WTC11 (cell line): ENCODE data around the gene EEF2K. TPM values are rescaled to one million over a fixed set of nuclear protein-coding genes. Genes with fewer than 3 reads are reported as not detected.

ENCODE experiments used
- ATAC-seq: fragments of 200-7000 bp; cut with Tn5 transposase; 2 replicates; pipeline ENCODE4 v1.10.0; 2021; ENCODE audit warnings: mild to moderate bottlenecking, moderate library complexity
- CTCF ChIA-PET: fragments of 300-600 bp; sonication (Branson Sonifier 250); formaldehyde crosslinking; loops from one replicate; lab custom pipeline; 2021; ENCODE audit warnings: antibody characterized with exemption; lab: Charles Lee
- POLR2A ChIA-PET: fragments of 350-600 bp; sonication (Branson Sonifier 250); formaldehyde crosslinking; loops from one replicate; lab custom pipeline; 2021; ENCODE audit warnings: antibody characterized with exemption; lab: Charles Lee
- DNase-seq: peaks from one replicate; pipeline ENCODE4 v3.0.0; 2021; ENCODE audit warnings: low spot score
- H3K27ac Mint-ChIP-seq: 2 replicates; pipeline ENCODE4 v1.8.0; 2021; ENCODE audit warnings: mixed read lengths
- H3K27me3 Mint-ChIP-seq: 2 replicates; pipeline ENCODE4 v1.8.0; 2021; ENCODE audit warnings: low read depth, mild to moderate bottlenecking, moderate library complexity, mixed read lengths
- H3K36me3 Mint-ChIP-seq: 2 replicates; pipeline ENCODE4 v1.8.0; 2021; ENCODE audit warnings: mixed read lengths
- H3K4me1 Mint-ChIP-seq: 2 replicates; pipeline ENCODE4 v1.8.0; 2022; ENCODE audit warnings: mixed read lengths
- H3K4me3 Mint-ChIP-seq: 2 replicates; pipeline ENCODE4 v1.8.0; 2021; ENCODE audit warnings: mild to moderate bottlenecking, moderate library complexity, mixed read lengths
- H3K9me3 Mint-ChIP-seq: 2 replicates; pipeline ENCODE4 v1.8.0; 2021; ENCODE audit warnings: mixed read lengths
- ARID4B ChIP-seq: sonication (generic); formaldehyde crosslinking; IDR thresholded peaks from 2 replicates; pipeline ENCODE4 v1.8.0; 2023; ENCODE audit warnings: missing genetic modification reagents, mild to moderate bottlenecking, borderline replicate concordance
- CBFB ChIP-seq: sonication (generic); formaldehyde crosslinking; IDR thresholded peaks from 2 replicates; pipeline ENCODE4 v1.8.1; 2022; ENCODE audit warnings: mild to moderate bottlenecking, low read depth, missing genetic modification reagents
- CREB1 ChIP-seq: sonication (generic); formaldehyde crosslinking; IDR thresholded peaks from 2 replicates; pipeline ENCODE4 v1.8.0; 2023; ENCODE audit warnings: mild to moderate bottlenecking, missing genetic modification reagents
- ESRRA ChIP-seq: sonication (generic); formaldehyde crosslinking; IDR thresholded peaks from 2 replicates; pipeline ENCODE4 v1.8.1; 2022; ENCODE audit warnings: mild to moderate bottlenecking, missing genetic modification reagents, borderline replicate concordance
- FOXK1 ChIP-seq: sonication (generic); formaldehyde crosslinking; IDR thresholded peaks from 2 replicates; pipeline ENCODE4 v1.8.0; 2022; ENCODE audit warnings: mild to moderate bottlenecking, moderate library complexity, missing genetic modification reagents
- HMGXB4 ChIP-seq: sonication (generic); formaldehyde crosslinking; IDR thresholded peaks from 2 replicates; pipeline ENCODE4 v1.8.1; 2023; ENCODE audit warnings: mild to moderate bottlenecking, moderate library complexity, missing genetic modification reagents
- JUN ChIP-seq: sonication (generic); formaldehyde crosslinking; IDR thresholded peaks from 2 replicates; pipeline ENCODE4 v1.8.0; 2023; ENCODE audit warnings: mild to moderate bottlenecking, missing genetic modification reagents
- KAT7 ChIP-seq: sonication (generic); formaldehyde crosslinking; IDR thresholded peaks from 2 replicates; pipeline ENCODE4 v1.8.1; 2023; ENCODE audit warnings: missing genetic modification reagents, mild to moderate bottlenecking, borderline replicate concordance
- MAX ChIP-seq: sonication (generic); formaldehyde crosslinking; IDR thresholded peaks from 2 replicates; pipeline ENCODE4 v1.8.0; 2022; ENCODE audit warnings: mild to moderate bottlenecking, missing genetic modification reagents
- NR1H2 ChIP-seq: sonication (generic); formaldehyde crosslinking; IDR thresholded peaks from 2 replicates; pipeline ENCODE4 v1.9.0; 2021; ENCODE audit warnings: mild to moderate bottlenecking, moderate library complexity, missing genetic modification reagents
- RORB ChIP-seq: fragments of 250-450 bp; sonication (Bioruptor Pico); IDR thresholded peaks from 2 replicates; pipeline ENCODE4 v1.9.0; 2021; ENCODE audit warnings: mild to moderate bottlenecking
- TEAD1 ChIP-seq: sonication (generic); formaldehyde crosslinking; IDR thresholded peaks from 2 replicates; pipeline ENCODE4 v1.8.0; 2022; ENCODE audit warnings: mild to moderate bottlenecking, missing genetic modification reagents
- ZMAT4 ChIP-seq: fragments of 250-450 bp; sonication (Bioruptor Pico); IDR thresholded peaks from 2 replicates; pipeline ENCODE4 v1.9.0; 2021; ENCODE audit warnings: mild to moderate bottlenecking
- ZNF263 ChIP-seq: sonication (generic); formaldehyde crosslinking; IDR thresholded peaks from 2 replicates; pipeline ENCODE4 v1.8.1; 2022; ENCODE audit warnings: low read depth, mild to moderate bottlenecking, moderate library complexity, missing genetic modification reagents
- ZNF317 ChIP-seq: sonication (generic); formaldehyde crosslinking; IDR thresholded peaks from 2 replicates; pipeline ENCODE4 v1.8.1; 2023; ENCODE audit warnings: low read depth, mild to moderate bottlenecking, moderate library complexity, missing genetic modification reagents, borderline replicate concordance
- ZNF396 ChIP-seq: fragments of 250-450 bp; sonication (Bioruptor Pico); IDR thresholded peaks from 2 replicates; pipeline ENCODE4 v1.8.0; 2021; ENCODE audit warnings: mild to moderate bottlenecking, moderate library complexity, borderline replicate concordance
- ZNF423 ChIP-seq: fragments of 250-450 bp; sonication (Bioruptor Pico); IDR thresholded peaks from 2 replicates; pipeline ENCODE4 v2.1.2; 2022; ENCODE audit warnings: mild to moderate bottlenecking, moderate library complexity
- total RNA-seq: library from RNA; stranded (reverse); gene quantifications from 3 replicates; pipeline ENCODE4 v1.2.3, GENCODE V29; 2021

EEF2K gene
- total RNA-seq, 1 experiment from 2014 or later: 26.7 TPM

GRCh38 chr16:22323959-22324786, 118.1 kb downstream of the EEF2K start (continued):
- TF ChIP-seq ZNF396 (CRISPR knock-in tag) (no peak), ARID4B (no peak), FOXK1 (no peak), NR1H2 (no peak), ZNF423 (CRISPR knock-in tag) (no peak)

- H3K36me3 Mint-ChIP-seq: peaks cover 31% of the 10 kb centered on the region
- POLR2A ChIA-PET: no interaction called here
- no peaks in the 10 kb centered on the region for H3K27me3 Mint-ChIP-seq
- ATAC-seq: no peak
- H3K27ac Mint-ChIP-seq: no peak overlapping the region
- no peak for TF ChIP-seq KAT7 (CRISPR knock-in tag)
- no peak for TF ChIP-seq ZMAT4 (CRISPR knock-in tag)
- TF ChIP-seq ZNF317 (CRISPR knock-in tag): no peak
- no peak for TF ChIP-seq CBFB (CRISPR knock-in tag)
- TF ChIP-seq JUN: no peak
- no peak for TF ChIP-seq TEAD1
- no peak for TF ChIP-seq RORB (CRISPR knock-in tag)
- no peak for TF ChIP-seq ZNF263 (CRISPR knock-in tag)
- TF ChIP-seq MAX (CRISPR knock-in tag): no peak
- TF ChIP-seq ESRRA: no peak
- TF ChIP-seq HMGXB4 (CRISPR knock-in tag): no peak
- TF ChIP-seq CREB1 (CRISPR knock-in tag): no peak
- TF ChIP-seq, all 79 proteins: peak for 0
- H3K9me3 Mint-ChIP-seq: no peaks in the 10 kb centered on the region
- H3K4me1 Mint-ChIP-seq: no peaks in the 10 kb centered on the region
- CTCF ChIA-PET: interaction anchor here (1.9 kb wide), 1 partner anchor 25 kb away, joined by 6 read pairs; no protein-coding TSS in a partner anchor
- DNase-seq: no peak
- H3K4me3 Mint-ChIP-seq: no peak overlapping the region
Measured at GRCh38 chr16:22324787-22325597, 118.9 kb downstream of the EEF2K start.
